BJ (cell line): ENCODE results near the gene ARHGAP42. TPM values are rescaled to one million over a fixed set of nuclear protein-coding genes. Genes with fewer than 3 reads are reported as not detected.

Experiments used
- CTCF ChIA-PET: fragments of 350-600 bp; formaldehyde crosslinking; extraction: SDS; loops from one replicate; lab custom pipeline; 2021; ENCODE audit warnings: antibody characterized with exemption, inconsistent platforms; lab: Yijun Ruan, JAX
- POLR2A ChIA-PET: fragments of 300-600 bp; sonication (Branson Sonifier 250); formaldehyde crosslinking; extraction: SDS; loops from one replicate; lab custom pipeline; 2021; ENCODE audit warnings: antibody characterized with exemption; lab: Charles Lee
- DNase-seq: peaks from one replicate; pipeline ENCODE4 v3.0.0-alpha.2; 2011; ENCODE audit warnings: low read depth
- H3K27me3 ChIP-seq: 2 replicates; pipeline ENCODE4 v1.6.0; 2011; ENCODE audit warnings: low read length; ENCODE audit not compliant: control insufficient read depth, insufficient read depth
- H3K36me3 ChIP-seq: 2 replicates; pipeline ENCODE4 v1.5.1; 2011; ENCODE audit warnings: low read length; ENCODE audit not compliant: control insufficient read depth, insufficient read depth
- H3K4me3 ChIP-seq: 2 replicates; pipeline ENCODE4 v1.5.1; 2011; ENCODE audit warnings: low read depth, mild to moderate bottlenecking, control low read depth, low read length
- CTCF ChIP-seq: IDR thresholded peaks from 2 replicates; pipeline ENCODE4 v1.5.1; 2011; ENCODE audit warnings: low read depth, mild to moderate bottlenecking, control low read depth, inconsistent platforms, low read length, moderate library complexity; ENCODE audit not compliant: insufficient read depth
- polyA plus RNA-seq: library from polyadenylated mRNA; depleted of rRNA; stranded (reverse); fragments of >200 nt; gene quantifications from 2 replicates; pipeline ENCODE4 v1.2.3, GENCODE V29; 2011

The ARHGAP42 gene
- polyA plus RNA-seq, 1 experiment, result 0.76 TPM

DNA sequence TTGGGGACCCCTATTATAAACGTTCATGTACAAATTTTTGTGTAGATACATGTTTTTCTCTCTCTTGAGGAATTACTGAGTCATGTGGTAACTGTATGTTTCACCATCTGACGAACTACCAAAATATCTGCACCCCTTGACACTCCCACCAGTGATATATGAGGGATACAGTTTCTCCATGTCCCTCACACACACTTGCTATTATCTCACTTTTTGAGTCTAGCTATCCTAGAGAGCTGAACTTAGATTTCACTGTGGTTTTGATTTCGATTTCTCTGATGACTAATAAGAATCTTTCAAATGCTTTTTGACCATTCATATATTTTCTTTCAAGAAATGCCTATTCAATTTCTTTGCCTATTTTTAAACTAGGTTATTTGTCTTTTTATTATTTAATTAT, 242.3 kb downstream of the ARHGAP42 start:
- H3K36me3 ChIP-seq, result no peaks in the 10 kb centered on the region
- no peak for DNase-seq
- CTCF ChIA-PET, result interaction anchor here (0.9 to 2.7 kb wide), 6 partner anchors 150 to 352 kb away, joined by 3 to 17 read pairs (median 6); partner anchors contain the start of gene ARHGAP42
- TF ChIP-seq CTCF, result no peak
- no peaks in the 10 kb centered on the region for H3K27me3 ChIP-seq
- no peak overlapping the region for H3K4me3 ChIP-seq
- POLR2A ChIA-PET, result no interaction called here

DNA sequence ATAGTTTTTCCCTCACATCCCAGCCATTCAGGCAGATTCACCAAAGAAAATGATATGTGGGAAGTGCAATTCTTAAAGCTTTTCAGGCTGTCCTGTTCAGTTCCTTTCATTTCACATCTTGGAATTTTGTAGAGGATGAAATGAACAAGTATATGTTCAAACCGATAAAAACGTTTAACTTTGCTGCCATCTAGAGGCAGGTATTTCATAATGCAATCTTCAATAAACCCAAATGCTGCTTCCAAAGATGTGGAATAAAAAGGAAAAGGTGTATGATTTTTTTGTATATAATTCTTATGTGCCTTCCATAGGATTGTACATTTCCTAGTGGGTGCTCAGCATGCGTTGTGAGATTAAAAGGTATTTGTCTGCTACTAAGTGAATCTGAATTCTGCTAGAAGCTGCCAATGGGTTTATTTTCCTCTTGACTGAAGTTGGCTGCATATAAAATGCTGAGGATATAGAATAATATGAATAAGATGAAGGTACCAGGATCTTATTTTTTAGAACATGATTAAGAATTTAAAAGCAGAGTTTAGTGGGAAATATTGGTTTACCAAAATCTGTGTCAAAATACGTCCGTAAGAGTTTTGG, 243.2 kb downstream of the ARHGAP42 start:
- TF ChIP-seq CTCF, result peak; percentile 49
- Histone ChIP-seq H3K36me3 (no peaks in the 10 kb centered on the region), H3K27me3 (no peaks in the 10 kb centered on the region), H3K4me3 (no peak overlapping the region)
- CTCF ChIA-PET, result interaction anchor here (0.9 to 2.7 kb wide), 8 partner anchors 9 to 358 kb away, joined by 3 to 17 read pairs (median 6); partner anchors contain the start of gene ARHGAP42
- no peak for DNase-seq
- POLR2A ChIA-PET, result no interaction called here

DNA sequence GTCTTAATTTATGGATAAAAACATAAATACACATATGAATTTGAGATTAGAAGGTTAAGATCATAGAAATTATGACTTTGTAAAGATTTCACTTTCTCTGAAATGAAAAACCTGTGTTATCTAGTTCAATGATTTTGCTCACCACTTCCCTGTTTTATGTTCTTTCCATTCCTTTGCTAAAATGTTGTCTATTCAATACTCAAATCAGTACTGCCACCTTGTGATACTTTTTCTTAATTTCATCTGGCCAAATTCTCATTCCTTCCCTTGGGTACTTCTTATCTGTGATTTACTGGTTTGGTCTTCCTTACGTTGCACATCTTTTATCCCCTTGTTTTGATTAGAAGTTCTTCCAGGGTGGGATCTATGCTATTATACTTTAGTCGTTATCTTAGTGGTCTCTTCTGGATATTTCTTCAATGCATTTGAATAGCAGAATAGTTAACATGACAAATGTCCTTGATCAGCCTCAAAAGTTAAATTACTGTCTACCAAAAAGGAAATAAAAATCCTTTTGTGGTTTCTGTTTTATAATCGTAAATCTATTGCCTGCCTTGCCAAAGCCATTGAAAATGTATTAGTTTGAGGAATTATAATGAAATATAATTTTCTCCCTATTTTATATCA, 245.5 kb downstream of the ARHGAP42 start:
- peak; percentile 56 for TF ChIP-seq CTCF
- CTCF ChIA-PET, result interaction anchor here (0.8 to 2.7 kb wide), 5 partner anchors 249 to 356 kb away, joined by 3 to 17 read pairs (median 5); no protein-coding TSS in a partner anchor
- Histone ChIP-seq H3K36me3 (no peaks in the 10 kb centered on the region), H3K27me3 (no peaks in the 10 kb centered on the region), H3K4me3 (no peak overlapping the region)
- POLR2A ChIA-PET, result no interaction called here
- DNase-seq, result no peak

DNA sequence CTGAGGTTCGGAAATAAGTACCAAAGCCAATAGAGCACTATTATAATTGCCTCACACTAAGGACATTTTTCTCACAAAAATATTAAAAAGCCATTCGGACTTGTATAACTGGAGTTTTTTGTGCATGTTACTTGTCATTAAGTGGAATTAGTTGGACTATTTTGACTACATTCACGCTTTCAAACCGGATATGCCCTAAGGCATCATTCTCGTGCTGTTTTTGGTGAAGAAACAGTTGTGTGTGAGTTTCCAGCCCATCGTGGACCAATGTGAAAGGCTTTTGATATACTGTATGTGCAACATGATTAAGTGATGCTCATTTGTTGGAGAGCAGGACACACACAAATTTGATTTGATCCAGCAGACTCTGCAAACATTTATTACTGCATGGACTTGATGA, 249.7 kb downstream of the ARHGAP42 start:
- ChIA-PET POLR2A (no interaction called here), CTCF (no interaction called here)
- H3K27me3 ChIP-seq, result no peaks in the 10 kb centered on the region

More for the DNA sequence above, 249.7 kb downstream of the ARHGAP42 start:
- Histone ChIP-seq H3K4me3 (no peak overlapping the region), H3K36me3 (no peaks in the 10 kb centered on the region)
- no peak for TF ChIP-seq CTCF
- no peak for DNase-seq
